B cell (primary cell): Measurements from ENCODE around the gene SCP2. TPM values are rescaled to one million over a fixed set of nuclear protein-coding genes. Genes with fewer than 3 reads are reported as not detected.

Experiments
- ATAC-seq: fragments of 200-7000 bp; cut with Tn5 transposase; one replicate; pipeline ENCODE4 v1.10.0; 2021; ENCODE audit warnings: low read depth, mild to moderate bottlenecking, moderate number of reproducible peaks, moderate library complexity
- CTCF ChIA-PET: fragments of 350-600 bp; sonication (Branson Sonifier 250); formaldehyde crosslinking; loops from one replicate; lab custom pipeline; 2021; ENCODE audit warnings: antibody characterized with exemption, inconsistent platforms; lab: Charles Lee
- POLR2A ChIA-PET: fragments of 350-600 bp; sonication (Branson Sonifier 250); formaldehyde crosslinking; loops from one replicate; lab custom pipeline; 2021; ENCODE audit warnings: antibody characterized with exemption; lab: Charles Lee
- DNase-seq: peaks from one replicate; pipeline ENCODE4 v3.0.0; 2013
- H2AFZ ChIP-seq: 2 replicates; pipeline ENCODE4 v1.6.1; 2012; ENCODE audit warnings: mild to moderate bottlenecking, low read depth, low read length; ENCODE audit not compliant: insufficient read depth, poor library complexity, severe bottlenecking
- H3K27ac ChIP-seq, 2 donors: 1 replicate in 1 of 2; 2 replicates in 1 of 2; pipeline ENCODE4 v1.5.1; 2012 to 2013; ENCODE audit warnings: low read length in 2 of 2, mild to moderate bottlenecking in 2 of 2, moderate library complexity in 1 of 2
- H3K27me3 ChIP-seq, 4 experiments: fragments of 200-600 bp in 1 of 4; sonication (generic) in 1 of 4; replicated peaks in 1 of 4; 1 replicate in 2 of 4; 2 replicates in 2 of 4; pipeline versions ENCODE4 v1.6.1 to v1.7.0; 2013 to 2016; ENCODE audit warnings: low read length in 3 of 4, mild to moderate bottlenecking in 2 of 4, mixed read lengths in 1 of 4, moderate library complexity in 1 of 4; ENCODE audit not compliant: insufficient read depth in 4 of 4, control insufficient read depth in 3 of 4; ENCODE audit errors: control extremely low read depth in 1 of 4
- H3K36me3 ChIP-seq, 2 experiments: replicated peaks in 1 of 2; 1 replicate in 1 of 2; 2 replicates in 1 of 2; pipeline versions ENCODE4 v1.6.1 to v1.7.1; 2013; ENCODE audit warnings: low read length in 1 of 2; ENCODE audit not compliant: insufficient read depth in 2 of 2, control insufficient read depth in 1 of 2; ENCODE audit errors: control extremely low read depth in 1 of 2, extremely low read depth in 1 of 2
- H3K4me1 ChIP-seq, 2 donors: fragments of 200-600 bp in 1 of 2; sonication (generic) in 1 of 2; 1 replicate in 1 of 2; 2 replicates in 1 of 2; pipeline versions ENCODE4 v1.5.1 to v1.6.1; 2013 to 2017; ENCODE audit warnings: low read length in 2 of 2; ENCODE audit not compliant: control insufficient read depth in 2 of 2, insufficient read depth in 2 of 2
- H3K4me2 ChIP-seq: replicated peaks from 2 replicates; pipeline ENCODE3; 2012; ENCODE audit warnings: mild to moderate bottlenecking, low read depth, low read length; ENCODE audit not compliant: poor library complexity, severe bottlenecking
- H3K4me3 ChIP-seq, 5 experiments: fragments of 200-600 bp in 1 of 5; sonication (generic) in 1 of 5; 1 replicate in 3 of 5; 2 replicates in 2 of 5; pipeline versions ENCODE4 v1.5.1 to v1.7.0; 2011 to 2016; ENCODE audit warnings: low read length in 4 of 5, mild to moderate bottlenecking in 4 of 5, low read depth in 2 of 5, control low read depth in 1 of 5, moderate library complexity in 1 of 5; ENCODE audit not compliant: insufficient read depth in 1 of 5; ENCODE audit errors: control extremely low read depth in 1 of 5, extremely low read depth in 1 of 5
- H3K79me2 ChIP-seq: fragments of 200-600 bp; sonication (generic); one replicate; pipeline ENCODE4 v1.6.0; 2016; ENCODE audit warnings: low read length; ENCODE audit not compliant: control insufficient read depth, insufficient read depth
- H3K9ac ChIP-seq: fragments of 200-600 bp; sonication (generic); 2 replicates; pipeline ENCODE4 v1.6.1; 2017; ENCODE audit warnings: mild to moderate bottlenecking, low read length, moderate library complexity
- H3K9me3 ChIP-seq, 3 donors: one replicate each; pipeline versions ENCODE4 v1.6.1 to v1.7.1; 2013; ENCODE audit warnings: low read length in 2 of 3; ENCODE audit not compliant: control insufficient read depth in 2 of 3, insufficient read depth in 1 of 3; ENCODE audit errors: control extremely low read depth in 1 of 3
- H4K20me1 ChIP-seq: 2 replicates; pipeline ENCODE4 v1.6.0; 2012; ENCODE audit warnings: mild to moderate bottlenecking, low read length; ENCODE audit not compliant: insufficient read depth, control insufficient read depth, poor library complexity, severe bottlenecking
- H3K27ac Mint-ChIP-seq: one replicate; pipeline ENCODE4 v1.8.0; 2021; ENCODE audit warnings: mixed read lengths
- H3K27me3 Mint-ChIP-seq: one replicate; pipeline ENCODE4 v1.8.0; 2021; ENCODE audit warnings: mixed read lengths
- H3K4me1 Mint-ChIP-seq: one replicate; pipeline ENCODE4 v1.8.0; 2021; ENCODE audit warnings: mixed read lengths
- H3K4me3 Mint-ChIP-seq: one replicate; pipeline ENCODE4 v1.8.0; 2021; ENCODE audit warnings: mixed read lengths
- H3K9me3 Mint-ChIP-seq: one replicate; pipeline ENCODE4 v1.8.0; 2022; ENCODE audit warnings: mixed read lengths; ENCODE audit not compliant: insufficient read depth
- CTCF ChIP-seq: fragments of 200-600 bp; IDR thresholded peaks from one replicate; pipeline ENCODE4 v1.8.0; 2022; ENCODE audit warnings: antibody characterized with exemption, mild to moderate bottlenecking
- EZH2 ChIP-seq: IDR thresholded peaks from 2 replicates; pipeline ENCODE4 v1.6.1; 2012; ENCODE audit warnings: borderline replicate concordance, low read depth, mild to moderate bottlenecking, moderate library complexity, low read length; ENCODE audit not compliant: insufficient read depth, poor library complexity, severe bottlenecking
- WGBS: methylation state at CpG from one replicate; pipeline ENCODE4 v1.1.5; 2013; ENCODE audit warnings: missing lambda C conversion rate; ENCODE audit not compliant: insufficient coverage; 5-methylcytosine and 5-hydroxymethylcytosine counted together
- intact Hi-C: fragments of 100-400 bp; cut with micrococcal nuclease; formaldehyde crosslinking; loops from one replicate; pipeline ENCODE4 v1.10.0; 2022
- polyA plus RNA-seq: library from polyadenylated mRNA; depleted of rRNA; stranded (reverse); fragments of >200 nt; gene quantifications from 2 replicates; pipeline ENCODE4 v1.2.3, GENCODE V29; 2012
- total RNA-seq, 2 donors: library from RNA; stranded (reverse); fragments of 120-200 nt in 1 of 2; gene quantifications; 1 replicate in 1 of 2; 2 replicates in 1 of 2; pipeline versions ENCODE4 v1.2.3 to v1.2.4, GENCODE V29; 2013 to 2022

SCP2 gene
- total and polyA plus RNA-seq, 2 donors (not counting 1 experiment from before 2014, with no cell fraction given): 19.4 to 46.6 TPM

DNA sequence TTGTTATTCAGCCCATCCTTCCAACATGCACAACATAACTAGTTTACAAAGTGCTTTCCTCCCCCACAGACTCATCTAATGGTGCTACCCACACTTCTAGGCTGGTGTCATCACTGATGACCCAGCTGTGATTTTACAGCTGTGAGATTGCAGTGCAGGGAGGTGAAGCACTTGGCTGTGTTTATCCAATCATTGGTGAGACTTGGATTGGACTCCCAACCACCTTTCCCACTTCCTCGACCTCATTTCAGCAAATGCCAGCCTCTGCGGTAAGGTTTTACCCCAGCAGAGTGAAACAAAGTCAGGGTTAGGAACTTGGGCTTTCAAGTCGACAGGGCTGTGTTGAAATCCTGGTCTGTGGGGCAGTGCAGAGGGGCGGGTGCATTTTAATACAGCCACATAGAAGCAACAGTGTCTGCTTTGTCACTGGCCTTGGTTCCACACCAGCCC is 27.6 kb upstream of the SCP2 start:
- no peaks in the 10 kb centered on the region for H3K9me3 Mint-ChIP-seq
- no peaks in the 10 kb centered on the region for H3K9me3 ChIP-seq
- POLR2A ChIA-PET: no interaction called here
- H3K27me3 Mint-ChIP-seq: no peaks in the 10 kb centered on the region
- H2AFZ ChIP-seq: no peak overlapping the region
- H3K36me3 ChIP-seq: peaks cover 0 to 6% of the 10 kb centered on the region in 2 experiments
- ATAC-seq (no peak), DNase-seq (no peak)
- no peak overlapping the region for H3K4me3 ChIP-seq
- no peak overlapping the region for H3K9ac ChIP-seq
- TF ChIP-seq EZH2: no peak
- TF ChIP-seq CTCF: no peak
- H3K27ac Mint-ChIP-seq: no peak overlapping the region
- no peaks in the 10 kb centered on the region for H4K20me1 ChIP-seq
- no peaks in the 10 kb centered on the region for H3K4me1 Mint-ChIP-seq
- H3K27ac ChIP-seq: no peak overlapping the region
- no peaks in the 10 kb centered on the region for H3K79me2 ChIP-seq
- H3K27me3 ChIP-seq: no peaks in the 10 kb centered on the region
- intact Hi-C loops: no loop called here
- H3K4me1 ChIP-seq: no peaks in the 10 kb centered on the region
- 94% methylated on average over 2 of the region's 4 CpGs for WGBS
- no peak overlapping the region for H3K4me3 Mint-ChIP-seq
- CTCF ChIA-PET: interaction anchor here (0.9 kb wide), 1 partner anchor 1074 kb away, joined by 3 read pairs; no protein-coding TSS in a partner anchor
- H3K4me2 ChIP-seq: no peak overlapping the region

DNA sequence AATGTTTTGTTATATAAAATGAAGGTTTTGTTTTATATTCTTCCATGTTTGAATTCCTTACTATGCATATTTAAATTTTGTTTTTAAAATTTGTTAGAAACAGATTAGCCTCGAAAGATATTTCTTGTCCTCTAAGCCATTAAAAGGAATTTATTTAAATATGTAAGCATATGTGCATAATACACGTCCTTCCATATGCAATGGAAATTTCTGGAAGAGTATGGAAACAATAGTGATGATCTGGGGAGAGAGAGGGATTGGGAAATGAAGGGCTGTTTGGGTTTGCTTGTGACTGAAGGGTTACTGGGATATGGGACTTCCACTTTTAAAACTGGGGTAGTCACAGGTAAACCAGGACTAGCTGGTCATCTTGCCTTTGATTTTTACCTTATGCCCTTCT is 26.7 kb upstream of the SCP2 start:
- H3K4me3 ChIP-seq: no peak overlapping the region
- no peak overlapping the region for H3K4me2 ChIP-seq
- no peak for TF ChIP-seq EZH2
- no peak for TF ChIP-seq CTCF
- Mint-ChIP-seq H3K4me1 (no peaks in the 10 kb centered on the region), H3K4me3 (no peak overlapping the region), H3K9me3 (no peaks in the 10 kb centered on the region), H3K27me3 (no peaks in the 10 kb centered on the region), H3K27ac (no peak overlapping the region)
- CTCF ChIA-PET: no interaction called here
- H3K27me3 ChIP-seq: no peaks in the 10 kb centered on the region
- no peak overlapping the region for H3K9ac ChIP-seq
- no peaks in the 10 kb centered on the region for H4K20me1 ChIP-seq
- ATAC-seq (no peak), DNase-seq (no peak)
- no peaks in the 10 kb centered on the region for H3K9me3 ChIP-seq
- no CpG with 5 or more reads among the region's 2 CpGs for WGBS
- H2AFZ ChIP-seq: no peak overlapping the region
- no peak overlapping the region for H3K27ac ChIP-seq
- H3K36me3 ChIP-seq: peaks cover 0 to 6% of the 10 kb centered on the region in 2 experiments
- POLR2A ChIA-PET: no interaction called here
- no peaks in the 10 kb centered on the region for H3K79me2 ChIP-seq
- intact Hi-C loops: no loop called here
- H3K4me1 ChIP-seq: no peaks in the 10 kb centered on the region
